AG08395 (cell line): ENCODE results near the gene ASB13.

ENCODE experiments used
- DNase-seq: peaks from one replicate; pipeline ENCODE4 v3.0.0; 2012; ENCODE audit warnings: mixed read lengths, low spot score

ASB13 gene

GRCh38 chr10:5669604-5670003 is 3.2 kb upstream of the ASB13 start:
- no peak for DNase-seq

- DNase-seq, result no peak
Observed at GRCh38 chr10:5668429-5668828, 2.0 kb upstream of the ASB13 start.

- DNase-seq, result no peak
Observed at GRCh38 chr10:5666841-5667630, 641 bp upstream of the ASB13 start.

GRCh38 chr10:5665373-5666007 is 905 bp downstream of the ASB13 start:
- DNase-seq, result no peak

- DNase-seq, result no peak
Observed at GRCh38 chr10:5663692-5664427, 2.5 kb downstream of the ASB13 start.

- no peak for DNase-seq
Observed at GRCh38 chr10:5662708-5663579, 3.5 kb downstream of the ASB13 start.

GRCh38 chr10:5661043-5661442 is 5.4 kb downstream of the ASB13 start:
- no peak for DNase-seq

GRCh38 chr10:5659702-5660528 is 6.5 kb downstream of the ASB13 start:
- peak; percentile 84 for DNase-seq

GRCh38 chr10:5658871-5659618 is 7.3 kb downstream of the ASB13 start:
- DNase-seq, result no peak

GRCh38 chr10:5656737-5657579 is 9.4 kb downstream of the ASB13 start:
- no peak for DNase-seq

GRCh38 chr10:5655121-5655520 is 11.3 kb downstream of the ASB13 start:
- DNase-seq, result no peak

GRCh38 chr10:5654218-5654755 is 12.1 kb downstream of the ASB13 start:
- DNase-seq, result no peak

GRCh38 chr10:5652746-5653145 is 13.6 kb downstream of the ASB13 start:
- DNase-seq, result no peak

- DNase-seq, result no peak
Observed at GRCh38 chr10:5651388-5651764, 15.0 kb downstream of the ASB13 start.

- DNase-seq, result no peak
Observed at GRCh38 chr10:5650664-5651387, 15.6 kb downstream of the ASB13 start.

- no peak for DNase-seq
Observed at GRCh38 chr10:5649746-5650145, 16.6 kb downstream of the ASB13 start.

- DNase-seq, result no peak
Observed at GRCh38 chr10:5648494-5649457, 17.6 kb downstream of the ASB13 start.
